Esophagus squamous epithelium (tissue), 5 donors: ENCODE measurements around the gene IKBKE. TPM values are rescaled to one million over a fixed set of nuclear protein-coding genes. Genes with fewer than 3 reads are reported as not detected.

Experiments
- DNase-seq: peaks from one replicate; lab custom pipeline; 2025; lab: John Stamatoyannopoulos, UW
- H3K27ac ChIP-seq, 4 donors: fragments of 200-600 bp; sonication (generic); one replicate each; pipeline ENCODE4 v1.5.1; 2016 to 2019; ENCODE audit warnings: mild to moderate bottlenecking in 1 of 4
- H3K27me3 ChIP-seq, 4 donors: fragments of 200-600 bp; sonication (generic); 1 replicate in 3 of 4; 2 replicates in 1 of 4; pipeline versions ENCODE4 v1.5.1 to v1.6.0; 2017 to 2021; ENCODE audit warnings: antibody characterized with exemption in 1 of 4
- H3K36me3 ChIP-seq, 3 donors: fragments of 200-600 bp; sonication (generic); one replicate each; pipeline ENCODE4 v1.5.1; 2016 to 2019
- H3K4me1 ChIP-seq, 3 donors: fragments of 200-600 bp; sonication (generic); one replicate each; pipeline ENCODE4 v1.5.1; 2017 to 2019
- H3K4me3 ChIP-seq, 4 donors: fragments of 200-600 bp; sonication (generic); 1 replicate in 3 of 4; 2 replicates in 1 of 4; pipeline ENCODE4 v1.5.1; 2016 to 2019; ENCODE audit warnings: mild to moderate bottlenecking in 2 of 4, moderate library complexity in 1 of 4
- H3K9me3 ChIP-seq, 3 donors: fragments of 200-600 bp; sonication (generic); one replicate each; pipeline ENCODE4 v1.5.1; 2016 to 2019
- POLR2A ChIP-seq, 4 donors: fragments of 450-650 bp; IDR thresholded peaks; one replicate each; pipeline ENCODE4 v1.6.1; 2017; ENCODE audit warnings: antibody characterized with exemption in 4 of 4, mild to moderate bottlenecking in 4 of 4, moderate library complexity in 3 of 4
- WGBS, 2 donors: methylation state at CpG; one replicate each; pipeline ENCODE4 v1.1.5; 2018; 5-methylcytosine and 5-hydroxymethylcytosine counted together
- intact Hi-C: fragments of 100-400 bp; cut with DNase I; formaldehyde crosslinking; loops from one replicate; pipeline ENCODE4 v1.15.0; 2022
- total RNA-seq, 4 donors: library from RNA; depleted of rRNA; stranded (reverse); fragments of >200 nt; gene quantifications; one replicate each; pipeline ENCODE4 v1.1.0, GENCODE V29; 2016
- TF ChIP-seq, protein P1 (sequence below), 6 experiments: fragments of 450-650 bp in 4 of 6; fragments of 200-600 bp in 2 of 6; sonication (generic) in 2 of 6; IDR thresholded peaks; one replicate each; pipeline ENCODE4 v1.5.1; 2016 to 2019; ENCODE audit warnings: antibody characterized with exemption in 6 of 6, mild to moderate bottlenecking in 4 of 6, moderate library complexity in 4 of 6
- donor health status: DM: yes; HTN: yes; CAD: no.

The IKBKE gene
- total RNA-seq, 4 donors from 2014 or later, result 12.6 to 23.7 (median 18.1) TPM

DNA sequence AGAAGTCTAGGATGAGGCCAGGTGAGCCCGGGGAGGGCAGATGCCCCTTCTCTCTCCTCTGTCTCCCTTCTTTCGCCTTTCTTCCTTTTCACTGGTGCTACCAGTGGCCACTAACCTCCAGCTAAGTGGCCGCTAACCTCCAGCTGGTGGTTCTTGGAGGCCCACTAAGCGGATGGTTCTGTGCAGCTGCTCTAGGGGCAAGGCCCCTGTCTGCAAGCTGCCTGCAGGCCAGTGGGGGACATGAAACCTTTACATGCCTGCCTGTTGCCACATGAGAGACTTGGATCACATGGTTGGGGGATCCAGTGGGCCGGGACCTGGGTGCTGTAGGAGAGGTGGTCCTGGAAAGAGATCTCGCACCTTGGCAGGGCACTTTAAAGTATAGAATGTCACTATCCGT is 17.7 kb downstream of the IKBKE start:
- Histone ChIP-seq H3K4me3 (no peak overlapping the region), H3K9me3 (no peaks in the 10 kb centered on the region), H3K27me3 (no peaks in the 10 kb centered on the region), H3K36me3 (peaks cover 0 to 85% (median 6%) of the 10 kb centered on the region in 3 donors), H3K4me1 (peaks cover 0 to 21% (median 4%) of the 10 kb centered on the region in 3 donors), H3K27ac (no peak overlapping the region)
- WGBS, 2 donors, result 84 to 88% methylated on average over 5 of the region's 7 CpGs
- intact Hi-C loops, result loop anchor here (10.0 kb wide), 1 partner anchor 177 kb away; no protein-coding TSS in a partner anchor
- no peak for TF ChIP-seq POLR2A (IDR thresholded peaks at IDR 0.05)
- no peak for DNase-seq

- intact Hi-C loops, result loop anchor here (10.0 kb wide), 1 partner anchor 176 kb away; no protein-coding TSS in a partner anchor
- DNase-seq, result no peak
- Histone ChIP-seq H3K4me1 (peaks cover 0 to 17% (median 4%) of the 10 kb centered on the region in 3 donors), H3K4me3 (no peak overlapping the region), H3K27ac (no peak overlapping the region), H3K9me3 (no peaks in the 10 kb centered on the region), H3K27me3 (no peaks in the 10 kb centered on the region), H3K36me3 (peaks cover 0 to 85% (median 9%) of the 10 kb centered on the region in 3 donors)
- 76 to 81% methylated on average over 1 to 3 of the region's 3 CpGs for WGBS, 2 donors
- TF ChIP-seq, protein P1, sequence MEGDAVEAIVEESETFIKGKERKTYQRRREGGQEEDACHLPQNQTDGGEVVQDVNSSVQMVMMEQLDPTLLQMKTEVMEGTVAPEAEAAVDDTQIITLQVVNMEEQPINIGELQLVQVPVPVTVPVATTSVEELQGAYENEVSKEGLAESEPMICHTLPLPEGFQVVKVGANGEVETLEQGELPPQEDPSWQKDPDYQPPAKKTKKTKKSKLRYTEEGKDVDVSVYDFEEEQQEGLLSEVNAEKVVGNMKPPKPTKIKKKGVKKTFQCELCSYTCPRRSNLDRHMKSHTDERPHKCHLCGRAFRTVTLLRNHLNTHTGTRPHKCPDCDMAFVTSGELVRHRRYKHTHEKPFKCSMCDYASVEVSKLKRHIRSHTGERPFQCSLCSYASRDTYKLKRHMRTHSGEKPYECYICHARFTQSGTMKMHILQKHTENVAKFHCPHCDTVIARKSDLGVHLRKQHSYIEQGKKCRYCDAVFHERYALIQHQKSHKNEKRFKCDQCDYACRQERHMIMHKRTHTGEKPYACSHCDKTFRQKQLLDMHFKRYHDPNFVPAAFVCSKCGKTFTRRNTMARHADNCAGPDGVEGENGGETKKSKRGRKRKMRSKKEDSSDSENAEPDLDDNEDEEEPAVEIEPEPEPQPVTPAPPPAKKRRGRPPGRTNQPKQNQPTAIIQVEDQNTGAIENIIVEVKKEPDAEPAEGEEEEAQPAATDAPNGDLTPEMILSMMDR (IDR thresholded peaks at IDR 0.05), result no peak
- no peak for TF ChIP-seq POLR2A (IDR thresholded peaks at IDR 0.05)
These were observed 18.2 kb downstream of the IKBKE start for GRCh38 chr1:206488466-206488865.

GRCh38 chr1:206489980-206490770 is 19.9 kb downstream of the IKBKE start:
- H3K27ac ChIP-seq, result no peak overlapping the region
- DNase-seq, result no peak
- H3K36me3 ChIP-seq, result peaks cover 0 to 80% (median 10%) of the 10 kb centered on the region in 3 donors
- peaks cover 4 to 24% (median 4%) of the 10 kb centered on the region in 3 donors for H3K4me1 ChIP-seq
- intact Hi-C loops, result loop anchor here (5.0 to 10.0 kb wide), 2 partner anchors 92 to 175 kb away; no protein-coding TSS in a partner anchor
- H3K9me3 ChIP-seq, result no peaks in the 10 kb centered on the region
- TF ChIP-seq POLR2A (IDR thresholded peaks at IDR 0.05), result no peak
- TF ChIP-seq, protein P1 (IDR thresholded peaks at IDR 0.05), result peak; percentile 67 to 95 (median 92)
- no peak overlapping the region for H3K4me3 ChIP-seq
- H3K27me3 ChIP-seq, result no peaks in the 10 kb centered on the region
- WGBS, 2 donors, result 71 to 75% methylated on average over 12 to 13 of the region's 22 CpGs

DNA sequence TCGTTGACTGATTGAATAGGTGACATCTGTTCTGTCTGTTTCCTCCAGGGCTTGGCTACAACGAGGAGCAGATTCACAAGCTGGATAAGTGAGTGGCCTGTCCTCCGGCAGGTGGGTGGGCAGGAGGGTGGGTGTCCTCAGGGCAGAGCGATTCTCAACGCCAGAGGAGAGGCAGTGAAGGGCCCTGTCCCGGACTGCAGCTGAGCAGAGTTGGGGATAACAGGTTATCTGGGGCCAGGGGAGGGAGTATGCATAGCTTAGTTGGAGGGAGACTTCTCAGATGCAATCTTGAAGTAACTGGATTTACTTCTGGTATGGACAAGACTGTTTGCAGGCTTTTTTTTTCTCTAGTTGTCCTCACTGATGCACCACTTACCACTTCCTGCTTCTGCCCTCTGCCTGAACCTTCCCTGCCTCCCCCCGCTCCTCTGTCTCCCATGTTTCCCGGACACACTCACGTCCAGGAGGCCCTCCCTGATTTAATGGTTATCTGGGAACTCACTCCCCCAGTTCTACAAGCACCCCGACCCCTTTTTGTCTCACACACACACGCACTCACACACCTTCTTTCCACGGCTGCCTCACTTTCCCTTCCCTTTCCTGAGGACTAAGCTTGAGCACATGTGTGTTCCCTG is 20.6 kb downstream of the IKBKE start:
- Histone ChIP-seq H3K27me3 (no peaks in the 10 kb centered on the region), H3K27ac (no peak overlapping the region), H3K4me1 (peaks cover 7 to 31% (median 11%) of the 10 kb centered on the region in 3 donors), H3K9me3 (no peaks in the 10 kb centered on the region), H3K4me3 (no peak overlapping the region), H3K36me3 (peaks cover 0 to 74% (median 10%) of the 10 kb centered on the region in 3 donors)
- 80 to 88% methylated on average over 12 of the region's 12 CpGs for WGBS, 2 donors
- no peak for TF ChIP-seq POLR2A (IDR thresholded peaks at IDR 0.05)
- TF ChIP-seq, protein P1 (IDR thresholded peaks at IDR 0.05), result no peak
- no peak for DNase-seq
- intact Hi-C loops, result loop anchor here (5.0 kb wide), 1 partner anchor 91 kb away; no protein-coding TSS in a partner anchor

- Histone ChIP-seq H3K27ac (no peak overlapping the region), H3K4me1 (peaks cover 11 to 38% (median 18%) of the 10 kb centered on the region in 3 donors), H3K36me3 (peaks cover 0 to 74% (median 10%) of the 10 kb centered on the region in 3 donors), H3K27me3 (no peaks in the 10 kb centered on the region), H3K4me3 (no peak overlapping the region), H3K9me3 (no peaks in the 10 kb centered on the region)
- TF ChIP-seq, protein P1 (IDR thresholded peaks at IDR 0.05), result no peak
- no peak for TF ChIP-seq POLR2A (IDR thresholded peaks at IDR 0.05)
- intact Hi-C loops, result loop anchor here (5.0 kb wide), 1 partner anchor 91 kb away; no protein-coding TSS in a partner anchor
- DNase-seq, result no peak
- 84 to 100% methylated on average over 1 to 4 of the region's 4 CpGs for WGBS, 2 donors
These were observed 21.3 kb downstream of the IKBKE start for GRCh38 chr1:206491616-206492015.
